ENCODE data around the gene MPP4. TPM values are rescaled to one million over a fixed set of nuclear protein-coding genes. Genes with fewer than 3 reads are reported as not detected.

MPP4 gene
- total and polyA plus RNA-seq, 7 donors, result 0.06 to 0.36 TPM; not detected in 5

DNA sequence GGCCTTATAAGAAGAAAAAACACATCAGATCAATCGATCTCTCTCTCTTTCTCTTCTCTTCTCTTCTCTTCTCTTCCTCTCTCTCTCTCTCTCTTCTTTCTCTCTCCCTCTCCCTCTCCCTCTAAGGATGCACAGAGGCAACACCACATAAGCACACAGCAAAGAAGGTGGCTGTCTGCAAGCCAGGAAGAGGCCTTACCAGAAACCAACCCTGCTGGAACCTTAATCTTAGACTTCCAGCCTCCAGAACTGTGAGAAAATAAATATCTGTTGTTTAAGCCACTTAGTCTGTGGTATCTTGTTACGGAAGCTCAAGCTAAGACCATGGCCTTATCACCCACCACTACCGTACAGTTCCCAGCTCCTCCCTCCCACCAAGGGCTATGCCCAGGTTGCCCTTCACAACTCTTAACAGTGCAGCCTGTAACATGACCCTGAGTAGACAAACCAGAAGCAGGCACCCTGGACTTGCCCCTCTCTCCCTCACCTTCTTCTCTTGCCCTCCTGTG, 30.0 kb downstream of the MPP4 start:
- Histone ChIP-seq H3K4me1 (no peaks in the 10 kb centered on the region), H3K36me3 (no peaks in the 10 kb centered on the region), H3K9me3 (no peaks in the 10 kb centered on the region), H3K27me3 (no peaks in the 10 kb centered on the region), H3K4me3 (no peak overlapping the region), H3K27ac (no peak overlapping the region)
- DNase-seq, result no peak
- intact Hi-C loops (cut with DNase I), result no loop called here
- WGBS, 2 donors, result 62 to 69% methylated on average over 3 of the region's 3 CpGs
- no peak for TF ChIP-seq EP300 (IDR thresholded peaks at IDR 0.05)
- TF ChIP-seq POLR2A (IDR thresholded peaks at IDR 0.05), result no peak
- TF ChIP-seq, protein P1, sequence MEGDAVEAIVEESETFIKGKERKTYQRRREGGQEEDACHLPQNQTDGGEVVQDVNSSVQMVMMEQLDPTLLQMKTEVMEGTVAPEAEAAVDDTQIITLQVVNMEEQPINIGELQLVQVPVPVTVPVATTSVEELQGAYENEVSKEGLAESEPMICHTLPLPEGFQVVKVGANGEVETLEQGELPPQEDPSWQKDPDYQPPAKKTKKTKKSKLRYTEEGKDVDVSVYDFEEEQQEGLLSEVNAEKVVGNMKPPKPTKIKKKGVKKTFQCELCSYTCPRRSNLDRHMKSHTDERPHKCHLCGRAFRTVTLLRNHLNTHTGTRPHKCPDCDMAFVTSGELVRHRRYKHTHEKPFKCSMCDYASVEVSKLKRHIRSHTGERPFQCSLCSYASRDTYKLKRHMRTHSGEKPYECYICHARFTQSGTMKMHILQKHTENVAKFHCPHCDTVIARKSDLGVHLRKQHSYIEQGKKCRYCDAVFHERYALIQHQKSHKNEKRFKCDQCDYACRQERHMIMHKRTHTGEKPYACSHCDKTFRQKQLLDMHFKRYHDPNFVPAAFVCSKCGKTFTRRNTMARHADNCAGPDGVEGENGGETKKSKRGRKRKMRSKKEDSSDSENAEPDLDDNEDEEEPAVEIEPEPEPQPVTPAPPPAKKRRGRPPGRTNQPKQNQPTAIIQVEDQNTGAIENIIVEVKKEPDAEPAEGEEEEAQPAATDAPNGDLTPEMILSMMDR (IDR thresholded peaks at IDR 0.05), result no peak
- TF ChIP-seq POLR2AphosphoS5 (IDR thresholded peaks at IDR 0.05), result no peak

DNA sequence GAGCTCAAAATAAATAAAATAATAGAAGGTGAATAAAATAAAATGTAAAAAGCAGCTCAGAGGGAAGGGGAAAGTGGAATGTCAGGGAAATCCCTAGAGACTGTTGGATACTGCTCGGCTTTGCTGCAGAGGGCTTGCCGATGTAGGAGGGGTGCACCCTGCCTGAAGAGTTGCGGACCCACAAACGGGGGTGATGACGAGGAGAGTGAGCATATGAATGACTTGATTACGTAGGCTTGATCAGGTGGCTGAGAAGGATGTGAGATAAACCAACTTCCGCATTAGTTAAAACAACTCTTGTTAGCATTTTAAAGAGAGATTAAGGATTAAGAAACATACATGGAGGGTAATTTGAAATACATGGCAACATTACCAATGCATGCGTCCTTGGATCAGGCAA, 34.1 kb downstream of the MPP4 start:
- DNase-seq, result no peak
- Histone ChIP-seq H3K9me3 (no peaks in the 10 kb centered on the region), H3K27ac (no peak overlapping the region), H3K27me3 (no peaks in the 10 kb centered on the region), H3K4me1 (no peaks in the 10 kb centered on the region), H3K4me3 (no peak overlapping the region), H3K36me3 (no peaks in the 10 kb centered on the region)
- intact Hi-C loops (cut with DNase I), result no loop called here
- WGBS, 2 donors, result 86 to 90% methylated on average over 8 of the region's 8 CpGs
- TF ChIP-seq POLR2A (IDR thresholded peaks at IDR 0.05) (no peak), EP300 (IDR thresholded peaks at IDR 0.05) (no peak), POLR2AphosphoS5 (IDR thresholded peaks at IDR 0.05) (no peak)
- TF ChIP-seq, protein P1 (IDR thresholded peaks at IDR 0.05), result no peak

DNA sequence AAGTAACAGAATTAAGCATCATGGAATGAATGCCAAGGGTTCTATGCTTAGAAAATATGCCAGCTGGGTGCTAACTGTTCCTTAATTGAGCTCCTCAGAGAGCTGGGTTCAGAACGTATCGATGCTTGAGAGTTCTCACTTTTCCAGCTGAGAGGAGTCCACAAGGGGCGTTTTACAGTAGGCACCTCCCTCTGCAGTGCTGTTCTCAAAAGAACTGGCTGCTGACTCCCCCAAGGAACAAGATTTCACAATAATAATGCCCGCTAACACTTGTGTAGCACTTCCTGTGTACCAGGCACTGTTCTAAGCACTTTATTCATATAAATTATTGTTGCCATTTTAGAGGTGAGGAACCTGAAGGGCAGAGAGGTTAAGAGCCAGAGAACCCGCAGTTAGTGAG, 37.1 kb downstream of the MPP4 start:
- intact Hi-C loops (cut with DNase I), result no loop called here
- DNase-seq, result no peak
- H3K36me3 ChIP-seq, result no peaks in the 10 kb centered on the region
- H3K4me3 ChIP-seq, result no peak overlapping the region
- no peaks in the 10 kb centered on the region for H3K4me1 ChIP-seq
- TF ChIP-seq POLR2AphosphoS5 (IDR thresholded peaks at IDR 0.05) (no peak), EP300 (IDR thresholded peaks at IDR 0.05) (no peak), POLR2A (IDR thresholded peaks at IDR 0.05) (no peak)
- TF ChIP-seq, protein P1 (IDR thresholded peaks at IDR 0.05), result no peak
- no peaks in the 10 kb centered on the region for H3K9me3 ChIP-seq
- H3K27me3 ChIP-seq, result no peaks in the 10 kb centered on the region
- WGBS, 2 donors, result 53 to 64% methylated on average over 5 of the region's 5 CpGs
- no peak overlapping the region for H3K27ac ChIP-seq

DNA sequence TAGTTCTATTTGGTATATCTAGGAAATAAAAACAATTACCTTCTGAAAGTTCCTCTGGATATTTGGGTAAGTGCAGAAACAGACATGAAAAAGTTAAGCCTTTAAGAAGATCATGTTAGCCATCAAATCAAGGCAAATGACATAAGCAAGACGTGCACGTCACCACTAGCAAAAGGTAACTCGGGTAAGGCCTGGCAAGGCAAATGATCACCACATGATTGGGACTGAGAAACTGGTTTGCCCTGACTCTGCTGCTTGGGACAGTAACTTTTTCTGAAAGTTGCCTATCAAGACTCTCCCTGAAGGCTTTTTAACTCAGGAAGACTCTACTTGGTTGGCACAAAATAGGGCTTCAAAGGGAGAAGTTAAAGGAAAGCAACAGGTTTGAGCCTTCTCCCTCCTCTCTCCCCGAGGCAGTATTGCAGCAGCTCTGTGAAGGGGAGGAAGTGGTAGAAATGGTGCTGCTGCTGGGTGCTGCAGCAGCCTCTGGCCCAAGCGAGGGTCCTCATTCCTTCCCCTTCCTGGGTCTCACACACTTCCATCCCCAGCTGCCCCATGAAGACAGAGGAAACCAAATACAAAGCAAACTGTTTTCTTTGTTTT, 38.0 kb downstream of the MPP4 start:
- intact Hi-C loops (cut with DNase I), result no loop called here

More for the DNA sequence above, 38.0 kb downstream of the MPP4 start:
- Histone ChIP-seq H3K27me3 (no peaks in the 10 kb centered on the region), H3K27ac (no peak overlapping the region), H3K36me3 (no peaks in the 10 kb centered on the region), H3K4me3 (no peak overlapping the region), H3K9me3 (no peaks in the 10 kb centered on the region), H3K4me1 (no peaks in the 10 kb centered on the region)
- no peak for TF ChIP-seq POLR2A (IDR thresholded peaks at IDR 0.05)
- TF ChIP-seq, protein P1 (IDR thresholded peaks at IDR 0.05), result no peak
- no peak for TF ChIP-seq EP300 (IDR thresholded peaks at IDR 0.05)
- no peak for TF ChIP-seq POLR2AphosphoS5 (IDR thresholded peaks at IDR 0.05)
- WGBS, 2 donors, result 73 to 79% methylated on average over 5 of the region's 5 CpGs
- no peak for DNase-seq
